Endothelial cell of umbilical vein (primary cell): ENCODE results near the gene ZMIZ1. TPM values are rescaled to one million over a fixed set of nuclear protein-coding genes. Genes with fewer than 3 reads are reported as not detected.

Source experiments
- BruUV-seq: library from RNA; stranded (reverse); fragments of 400-500 nt; replicated peaks from 2 replicates; lab custom pipeline; 2021; lab: Mats Ljungman, UMichigan
- CTCF ChIA-PET: fragments of 300-600, 350-600 bp; sonication (Branson Sonifier 250); formaldehyde crosslinking; loops from one replicate; lab custom pipeline; 2021; ENCODE audit warnings: antibody characterized with exemption, inconsistent platforms; lab: Charles Lee
- POLR2A ChIA-PET: fragments of 300-600, 350-600 bp; sonication (Branson Sonifier 250); formaldehyde crosslinking; loops from one replicate; lab custom pipeline; 2021; ENCODE audit warnings: antibody characterized with exemption, inconsistent platforms; lab: Charles Lee
- DNase-seq: peaks from one replicate; pipeline ENCODE4 v3.0.0-alpha.2; 2011; ENCODE audit warnings: low read depth, low spot score
- FAIRE-seq: peaks from 2 replicates; lab custom pipeline; 2011; peaks lifted over from hg19 to GRCh38; lab: Jason Lieb, UNC
- H2AFZ ChIP-seq: 2 replicates; pipeline ENCODE4 v1.6.0; 2012; ENCODE audit warnings: low read depth, low read length, control low read depth, inconsistent platforms
- H3K27ac ChIP-seq: 2 replicates; pipeline ENCODE4 v1.5.1; 2011; ENCODE audit warnings: low read depth, mild to moderate bottlenecking, control low read depth, low read length, moderate library complexity; ENCODE audit not compliant: insufficient read depth
- H3K27me3 ChIP-seq, 2 experiments: 2 replicates each; pipeline versions ENCODE4 v1.6.0 to v1.6.1; 2011; ENCODE audit warnings: low read length in 2 of 2, mixed read lengths in 1 of 2; ENCODE audit not compliant: control insufficient read depth in 2 of 2, insufficient read depth in 2 of 2
- H3K36me3 ChIP-seq, 2 experiments: 2 replicates in 1 of 2; 3 replicates in 1 of 2; pipeline ENCODE4 v1.5.1; 2011; ENCODE audit warnings: low read length in 2 of 2, mild to moderate bottlenecking in 1 of 2, moderate library complexity in 1 of 2; ENCODE audit not compliant: control insufficient read depth in 2 of 2, insufficient read depth in 2 of 2; ENCODE audit errors: extremely low read depth in 1 of 2
- H3K4me1 ChIP-seq: 3 replicates; pipeline ENCODE4 v1.5.1; 2011; ENCODE audit warnings: mild to moderate bottlenecking, low read length; ENCODE audit not compliant: control insufficient read depth, insufficient read depth; ENCODE audit errors: extremely low read depth
- H3K4me2 ChIP-seq: 2 replicates; pipeline ENCODE4 v1.6.1; 2011; ENCODE audit warnings: low read length, control low read depth, mixed read lengths; ENCODE audit not compliant: insufficient read depth
- H3K4me3 ChIP-seq, 3 experiments: fragments of 200-600 bp in 1 of 3; sonication (generic), shearing (Covaris generic) in 1 of 3; replicated peaks in 1 of 3; 2 replicates each; pipeline ENCODE4 v1.5.1; 2011 to 2016; ENCODE audit warnings: control low read depth in 3 of 3, low read length in 3 of 3, mild to moderate bottlenecking in 2 of 3, inconsistent platforms in 1 of 3, low read depth in 1 of 3, moderate library complexity in 1 of 3; ENCODE audit not compliant: insufficient read depth in 1 of 3
- H3K79me2 ChIP-seq: 2 replicates; pipeline ENCODE4 v1.6.0; 2012; ENCODE audit warnings: low read length, inconsistent platforms; ENCODE audit not compliant: control insufficient read depth, insufficient read depth
- H3K9ac ChIP-seq: replicated peaks from 2 replicates; pipeline ENCODE3; 2011; ENCODE audit warnings: low read length, control low read depth; ENCODE audit not compliant: insufficient read depth; ENCODE audit errors: extremely low read depth
- H3K9me1 ChIP-seq: replicated peaks from 3 replicates; pipeline ENCODE4 v1.6.0; 2011; ENCODE audit warnings: mild to moderate bottlenecking, low read length; ENCODE audit not compliant: control insufficient read depth, insufficient read depth; ENCODE audit errors: extremely low read depth
- H3K9me3 ChIP-seq: replicated peaks from 2 replicates; pipeline ENCODE4 v1.5.1; 2012; ENCODE audit warnings: low read length, inconsistent platforms; ENCODE audit not compliant: control insufficient read depth, insufficient read depth
- H4K20me1 ChIP-seq: replicated peaks from 2 replicates; pipeline ENCODE3; 2011; ENCODE audit warnings: mild to moderate bottlenecking, low read length; ENCODE audit not compliant: control insufficient read depth, insufficient read depth; ENCODE audit errors: extremely low read depth
- GATA2 ChIP-seq: IDR thresholded peaks from 2 replicates; pipeline ENCODE4 v1.7.0; 2011; ENCODE audit warnings: low read depth, mild to moderate bottlenecking, moderate library complexity, mixed read lengths, low read length; ENCODE audit not compliant: insufficient read length, insufficient read depth
- POLR2AphosphoS5 ChIP-seq: IDR thresholded peaks from 2 replicates; pipeline ENCODE4 v1.6.1; 2012; ENCODE audit warnings: low read depth, mild to moderate bottlenecking, control low read depth, low read length, moderate library complexity; ENCODE audit not compliant: insufficient read depth
- dilution Hi-C: fragments of 300-500 bp; cut with MboI; formaldehyde crosslinking; loops from one replicate; pipeline ENCODE4 v1.15.0; 2019; ENCODE audit warnings: low sequenced_read_pairs; ENCODE audit not compliant: extremely low pct_ligation_motif_present
- intact Hi-C: fragments of 100-400 bp; cut with micrococcal nuclease; formaldehyde crosslinking; loops from one replicate; pipeline ENCODE4 v1.10.0; 2022
- polyA plus RNA-seq, 4 experiments: library from polyadenylated mRNA; depleted of rRNA in 3 of 4; stranded (reverse) in 3 of 4; unstranded in 1 of 4; fragments of >200 nt; gene quantifications; 2 replicates each; pipeline versions ENCODE4 v1.2.1 to v1.2.3, GENCODE V29; 2011 to 2012; ENCODE audit warnings: missing spikeins in 1 of 4
- total RNA-seq: library from RNA; stranded (reverse); gene quantifications from 2 replicates; pipeline ENCODE4 v1.2.3, GENCODE V29; 2021
- TF ChIP-seq, protein P1 (sequence below), 2 donors: IDR thresholded peaks; 1 replicate in 1 of 2; 2 replicates in 1 of 2; pipeline ENCODE4 v1.5.1; 2011; ENCODE audit warnings: low read length in 2 of 2, mild to moderate bottlenecking in 2 of 2, moderate library complexity in 2 of 2, control low read depth in 1 of 2, inconsistent platforms in 1 of 2, low read depth in 1 of 2; ENCODE audit not compliant: insufficient read depth in 1 of 2; ENCODE audit errors: extremely low read depth in 1 of 2

Gene ZMIZ1
- total and polyA plus RNA-seq, 2 donors (not counting 3 experiments of a cell fraction or from before 2014, with no cell fraction given), result 12.5 to 46.7 TPM

- Histone ChIP-seq H3K36me3 (peaks cover 0 to 34% of the 10 kb centered on the region in 2 experiments), H3K79me2 (no peaks in the 10 kb centered on the region), H3K9ac (no peak overlapping the region), H3K4me3 (no peak overlapping the region), H3K9me1 (no peaks in the 10 kb centered on the region), H3K9me3 (no peaks in the 10 kb centered on the region), H3K4me2 (no peak overlapping the region), H3K27me3 (no peaks in the 10 kb centered on the region), H3K27ac (no peak overlapping the region), H4K20me1 (no peaks in the 10 kb centered on the region), H3K4me1 (no peaks in the 10 kb centered on the region), H2AFZ (no peak overlapping the region)
- dilution Hi-C loops (no loop called here), intact Hi-C loops (loop anchor here (1.0 to 2.0 kb wide), 2 partner anchors 40 to 1155 kb away; no protein-coding TSS in a partner anchor)
- no peak for TF ChIP-seq POLR2AphosphoS5
- TF ChIP-seq GATA2, result no peak
- TF ChIP-seq, protein P1, sequence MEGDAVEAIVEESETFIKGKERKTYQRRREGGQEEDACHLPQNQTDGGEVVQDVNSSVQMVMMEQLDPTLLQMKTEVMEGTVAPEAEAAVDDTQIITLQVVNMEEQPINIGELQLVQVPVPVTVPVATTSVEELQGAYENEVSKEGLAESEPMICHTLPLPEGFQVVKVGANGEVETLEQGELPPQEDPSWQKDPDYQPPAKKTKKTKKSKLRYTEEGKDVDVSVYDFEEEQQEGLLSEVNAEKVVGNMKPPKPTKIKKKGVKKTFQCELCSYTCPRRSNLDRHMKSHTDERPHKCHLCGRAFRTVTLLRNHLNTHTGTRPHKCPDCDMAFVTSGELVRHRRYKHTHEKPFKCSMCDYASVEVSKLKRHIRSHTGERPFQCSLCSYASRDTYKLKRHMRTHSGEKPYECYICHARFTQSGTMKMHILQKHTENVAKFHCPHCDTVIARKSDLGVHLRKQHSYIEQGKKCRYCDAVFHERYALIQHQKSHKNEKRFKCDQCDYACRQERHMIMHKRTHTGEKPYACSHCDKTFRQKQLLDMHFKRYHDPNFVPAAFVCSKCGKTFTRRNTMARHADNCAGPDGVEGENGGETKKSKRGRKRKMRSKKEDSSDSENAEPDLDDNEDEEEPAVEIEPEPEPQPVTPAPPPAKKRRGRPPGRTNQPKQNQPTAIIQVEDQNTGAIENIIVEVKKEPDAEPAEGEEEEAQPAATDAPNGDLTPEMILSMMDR (IDR thresholded peaks at IDR 0.05; ENCODE audit: extremely low read depth in 1 of 2, insufficient read depth in 1 of 2, low read depth in 1 of 2, low read length in 2 of 2), result peak; percentile 77 to 84
- peak; percentile 77 for FAIRE-seq
- peak; percentile 55 for DNase-seq
- BruUV-seq, result no TSS peak
- ChIA-PET POLR2A (interaction anchor here (0.7 kb wide), 1 partner anchor 84 kb away, joined by 3 read pairs; no protein-coding TSS in a partner anchor), CTCF (interaction anchor here (0.6 to 1.8 kb wide), 23 partner anchors 13 to 1155 kb away, joined by 3 to 10 read pairs (median 3); no protein-coding TSS in a partner anchor)
Measured at GRCh38 chr10:79202188-79203013, 133.6 kb downstream of the ZMIZ1 start.
